Progenitor cell of endocrine pancreas (in vitro differentiated cells): ENCODE results near the gene NOS1AP. TPM values are rescaled to one million over a fixed set of nuclear protein-coding genes. Genes with fewer than 3 reads are reported as not detected.

ENCODE experiments used
- DNase-seq: peaks from one replicate; pipeline ENCODE4 v3.0.0; 2021; ENCODE audit warnings: low spot score; ENCODE audit not compliant: unreplicated experiment
- H3K27ac Mint-ChIP-seq: 2 replicates; pipeline ENCODE4 v1.8.0; 2021; ENCODE audit warnings: mild to moderate bottlenecking, moderate library complexity, mixed read lengths
- H3K27me3 Mint-ChIP-seq: 2 replicates; pipeline ENCODE4 v1.8.0; 2021; ENCODE audit warnings: mixed read lengths
- H3K36me3 Mint-ChIP-seq: 2 replicates; pipeline ENCODE4 v1.8.0; 2022; ENCODE audit warnings: mixed read lengths; ENCODE audit not compliant: insufficient read depth
- H3K4me1 Mint-ChIP-seq: 2 replicates; pipeline ENCODE4 v1.8.0; 2021; ENCODE audit warnings: low read depth, mixed read lengths
- H3K4me3 Mint-ChIP-seq: 2 replicates; pipeline ENCODE4 v1.8.0; 2021; ENCODE audit warnings: low read depth, mild to moderate bottlenecking, moderate library complexity, mixed read lengths
- H3K9me3 Mint-ChIP-seq: 2 replicates; pipeline ENCODE4 v1.8.0; 2021; ENCODE audit warnings: low read depth, mixed read lengths
- CTCF ChIP-seq: fragments of 200-600 bp; sonication (generic); IDR thresholded peaks from one replicate; pipeline ENCODE4 v1.5.0; 2021; ENCODE audit warnings: antibody characterized with exemption, mild to moderate bottlenecking; ENCODE audit not compliant: unreplicated experiment
- total RNA-seq: library from RNA; stranded (reverse); gene quantifications from 2 replicates; pipeline ENCODE4 v1.2.1, GENCODE V29; 2021

Gene NOS1AP
- total RNA-seq, 1 donor from 2014 or later = 5.6 TPM

- Mint-ChIP-seq H3K36me3 (no peaks in the 10 kb centered on the region), H3K27ac (no peak overlapping the region), H3K27me3 (peaks cover 5% of the 10 kb centered on the region)
These were observed 165.1 kb downstream of the NOS1AP start for GRCh38 chr1:162234571-162234970.

GRCh38 chr1:162235241-162235800 is 165.8 kb downstream of the NOS1AP start:
- Mint-ChIP-seq H3K27me3 (peaks cover 5% of the 10 kb centered on the region), H3K4me3 (no peak overlapping the region), H3K9me3 (no peaks in the 10 kb centered on the region), H3K4me1 (peaks cover under 1% of the 10 kb centered on the region), H3K27ac (no peak overlapping the region), H3K36me3 (no peaks in the 10 kb centered on the region)
- TF ChIP-seq CTCF = no peak
- no peak for DNase-seq

More at GRCh38 chr1:162234571-162234970, 165.1 kb downstream of the NOS1AP start:
- no peak for DNase-seq
- no peak for TF ChIP-seq CTCF
- Mint-ChIP-seq H3K4me3 (no peak overlapping the region), H3K4me1 (no peaks in the 10 kb centered on the region), H3K9me3 (no peaks in the 10 kb centered on the region)

- TF ChIP-seq CTCF = no peak
- DNase-seq = no peak
- Mint-ChIP-seq H3K27ac (no peak overlapping the region), H3K36me3 (no peaks in the 10 kb centered on the region), H3K27me3 (peaks cover 5% of the 10 kb centered on the region), H3K4me1 (peaks cover 3% of the 10 kb centered on the region), H3K4me3 (no peak overlapping the region), H3K9me3 (no peaks in the 10 kb centered on the region)
These were observed 166.7 kb downstream of the NOS1AP start for GRCh38 chr1:162236201-162236600.

GRCh38 chr1:162236618-162237017 is 167.1 kb downstream of the NOS1AP start:
- H3K27ac Mint-ChIP-seq = no peak overlapping the region
- H3K4me1 Mint-ChIP-seq = peaks cover 3% of the 10 kb centered on the region
- H3K9me3 Mint-ChIP-seq = no peaks in the 10 kb centered on the region
- no peaks in the 10 kb centered on the region for H3K36me3 Mint-ChIP-seq
- no peak overlapping the region for H3K4me3 Mint-ChIP-seq
- peaks cover 5% of the 10 kb centered on the region for H3K27me3 Mint-ChIP-seq
- no peak for TF ChIP-seq CTCF
- no peak for DNase-seq

GRCh38 chr1:162240577-162240976 is 171.1 kb downstream of the NOS1AP start:
- H3K27ac Mint-ChIP-seq = no peak overlapping the region
- no peak overlapping the region for H3K4me3 Mint-ChIP-seq
- no peaks in the 10 kb centered on the region for H3K9me3 Mint-ChIP-seq
- H3K27me3 Mint-ChIP-seq = no peaks in the 10 kb centered on the region
- H3K4me1 Mint-ChIP-seq = peaks cover 3% of the 10 kb centered on the region
- no peak for TF ChIP-seq CTCF
- H3K36me3 Mint-ChIP-seq = no peaks in the 10 kb centered on the region
- no peak for DNase-seq
